H1 (cell line): ENCODE measurements around the gene CHD5. TPM values are rescaled to one million over a fixed set of nuclear protein-coding genes. Genes with fewer than 3 reads are reported as not detected.

Source experiments
- BCL11A ChIP-seq, 2 experiments: IDR thresholded peaks; one replicate each; pipeline ENCODE4 v1.6.1; 2011; ENCODE audit warnings: low read depth in 2 of 2, low read length in 2 of 2, mild to moderate bottlenecking in 2 of 2
- CEBPB ChIP-seq: IDR thresholded peaks from 2 replicates; pipeline ENCODE4 v1.6.1; 2012; ENCODE audit warnings: low read depth, low read length
- HDAC6 ChIP-seq: IDR thresholded peaks from one replicate; pipeline ENCODE4 v1.7.1; 2012; ENCODE audit warnings: low read depth, mild to moderate bottlenecking, inconsistent platforms, low read length, moderate library complexity
- KDM1A ChIP-seq: fragments of 200-600, 300-600 bp; sonication (generic); IDR thresholded peaks from 2 replicates; pipeline ENCODE4 v1.7.1; 2016; ENCODE audit warnings: mild to moderate bottlenecking, low read length, borderline replicate concordance
- MAFK ChIP-seq: IDR thresholded peaks from 2 replicates; pipeline ENCODE4 v1.6.1; 2012; ENCODE audit warnings: low read depth, mild to moderate bottlenecking, improper control_type of control experiment, low read length
- SAP30 ChIP-seq: fragments of 300-600 bp; sonication (generic); IDR thresholded peaks from 2 replicates; pipeline ENCODE4 v1.7.1; 2012; ENCODE audit warnings: low read length, moderate library complexity, mild to moderate bottlenecking, inconsistent platforms; ENCODE audit not compliant: insufficient read depth, insufficient replicate concordance
- SIN3A ChIP-seq, 2 experiments: IDR thresholded peaks in 1 of 2; conservative IDR thresholded peaks in 1 of 2; 2 replicates each; pipeline ENCODE4 v1.6.1; 2011 to 2012; ENCODE audit warnings: low read length in 2 of 2, improper control_type of control experiment in 1 of 2, low read depth in 1 of 2, mild to moderate bottlenecking in 1 of 2
- TBP ChIP-seq: IDR thresholded peaks from 2 replicates; pipeline ENCODE4 v1.6.1; 2011; ENCODE audit warnings: low read depth, low read length, improper control_type of control experiment
- polyA plus RNA-seq, 7 experiments: library from polyadenylated mRNA; depleted of rRNA in 3 of 7; stranded (reverse) in 5 of 7; unstranded in 2 of 7; fragments of >200 nt in 5 of 7; fragments of 200-250 nt in 2 of 7; gene quantifications; 1 replicate in 5 of 7; 2 replicates in 1 of 7; 4 replicates in 1 of 7; pipeline versions ENCODE4 v1.2.1 to v1.2.3, GENCODE V29; 2011 to 2013; ENCODE audit warnings: missing spikeins in 2 of 7, mixed read lengths in 2 of 7
- total RNA-seq: library from RNA; stranded (reverse); fragmentation: NEBNext Ultra II Directional; extraction: Animal tissue kit (Norgen Biotek cat#: 25700); gene quantifications from 2 replicates; pipeline ENCODE4 v1.2.1, GENCODE V29; 2021
- TF ChIP-seq, protein P1 (sequence below): IDR thresholded peaks from 2 replicates; pipeline ENCODE4 v1.6.1; 2011; ENCODE audit warnings: low read depth, mild to moderate bottlenecking, low read length; ENCODE audit not compliant: insufficient read depth

CHD5 gene
- total and polyA plus RNA-seq, 2 of the 8 experiments (the other 6 are each of a cell fraction or from before 2014, with no cell fraction given) = 0.42 to 1.8 TPM

GRCh38 chr1:6057170-6057845, 122.8 kb downstream of the CHD5 start (continued):
- TF ChIP-seq, protein P1, sequence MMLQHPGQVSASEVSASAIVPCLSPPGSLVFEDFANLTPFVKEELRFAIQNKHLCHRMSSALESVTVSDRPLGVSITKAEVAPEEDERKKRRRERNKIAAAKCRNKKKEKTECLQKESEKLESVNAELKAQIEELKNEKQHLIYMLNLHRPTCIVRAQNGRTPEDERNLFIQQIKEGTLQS = no peak
- no peak for TF ChIP-seq SIN3A (conservative IDR thresholded peaks at IDR 0.05 in 1 of 2, IDR thresholded peaks at IDR 0.05 in 1 of 2; ENCODE audit: low read depth in 1 of 2, low read length in 2 of 2)
- TF ChIP-seq BCL11A (IDR thresholded peaks at IDR 0.05; ENCODE audit: low read depth in 2 of 2, low read length in 2 of 2) = no peak
- TF ChIP-seq CEBPB = no peak
- TF ChIP-seq MAFK = no peak
- no peak for TF ChIP-seq SAP30
- no peak for TF ChIP-seq TBP
- TF ChIP-seq KDM1A = no peak
- TF ChIP-seq HDAC6 = no peak
- TF ChIP-seq, all 59 proteins: peak for 0
